Stimulated activated CD8-positive, alpha-beta memory T cell treated with anti-CD3 and anti-CD28 coated beads, Interleukin-7, amount 100 ng/mL, for 1 hour (primary cell): ENCODE data around the gene MED13.
A peak's percentile ranks its signal among the peaks of the same experiment; 100 is the strongest.
"Not testable (repeated sequence)": the region's sequence is repeated elsewhere in the genome, so short reads cannot be mapped to it uniquely, and the experiment has no call there.

Source experiments
- DNase-seq, 2 donors: peaks; one replicate each; pipeline ENCODE4 v3.0.0-alpha.2; 2020; ENCODE audit warnings: low read depth in 2 of 2

MED13 gene

GRCh38 chr17:62090021-62090824, 25.1 kb upstream of the MED13 start:
- no peak for DNase-seq

- DNase-seq: no peak
Observed at GRCh38 chr17:62089334-62089733, 24.3 kb upstream of the MED13 start.

- DNase-seq: no peak
Observed at GRCh38 chr17:62086737-62087136, 21.7 kb upstream of the MED13 start.

GRCh38 chr17:62085511-62086408, 20.7 kb upstream of the MED13 start:
- no peak for DNase-seq

- no peak for DNase-seq
Observed at GRCh38 chr17:62084585-62084984, 19.5 kb upstream of the MED13 start.

- no peak for DNase-seq
Observed at GRCh38 chr17:62083651-62084050, 18.6 kb upstream of the MED13 start.

GRCh38 chr17:62080647-62081046, 15.6 kb upstream of the MED13 start:
- no peak for DNase-seq

GRCh38 chr17:62078009-62078408, 12.9 kb upstream of the MED13 start:
- DNase-seq: no peak

- DNase-seq: no peak
Observed at GRCh38 chr17:62076864-62077788, 12.0 kb upstream of the MED13 start.

GRCh38 chr17:62075308-62075815, 10.3 kb upstream of the MED13 start:
- no peak for DNase-seq

GRCh38 chr17:62073993-62074392, 8.9 kb upstream of the MED13 start:
- no peak for DNase-seq

- not testable (repeated sequence) for DNase-seq
Observed at GRCh38 chr17:62072855-62073254, 7.8 kb upstream of the MED13 start.

GRCh38 chr17:62070900-62071299, 5.8 kb upstream of the MED13 start:
- DNase-seq: no peak

- DNase-seq: no peak
Observed at GRCh38 chr17:62067165-62068145, 2.4 kb upstream of the MED13 start.

GRCh38 chr17:62065611-62066468, 762 bp upstream of the MED13 start:
- peak; percentile 95 to 97 for DNase-seq

GRCh38 chr17:62064029-62064790, 868 bp downstream of the MED13 start:
- no peak for DNase-seq

GRCh38 chr17:62062944-62063343, 2.1 kb downstream of the MED13 start:
- DNase-seq: no peak

GRCh38 chr17:62062302-62062701, 2.8 kb downstream of the MED13 start:
- no peak for DNase-seq

- no peak for DNase-seq
Observed at GRCh38 chr17:62059414-62059813, 5.7 kb downstream of the MED13 start.
